Activated T-cell treated with anti-CD3 and anti-CD28 coated beads, Interleukin-2, amount 50 U/mL, for 48 hours (primary cell): ENCODE data around the gene ECE2.

Experiments used
- DNase-seq, 2 experiments: peaks; one replicate each; pipeline ENCODE4 v3.0.0-alpha.2; 2020

Gene ECE2

GRCh38 chr3:184275961-184276910 is at the start of gene ECE2:
Gene ECE2 (plus strand): TSS chr3:184276022. CDS start chr3:184276154, 132 bp downstream.
- DNase-seq = no peak

DNA sequence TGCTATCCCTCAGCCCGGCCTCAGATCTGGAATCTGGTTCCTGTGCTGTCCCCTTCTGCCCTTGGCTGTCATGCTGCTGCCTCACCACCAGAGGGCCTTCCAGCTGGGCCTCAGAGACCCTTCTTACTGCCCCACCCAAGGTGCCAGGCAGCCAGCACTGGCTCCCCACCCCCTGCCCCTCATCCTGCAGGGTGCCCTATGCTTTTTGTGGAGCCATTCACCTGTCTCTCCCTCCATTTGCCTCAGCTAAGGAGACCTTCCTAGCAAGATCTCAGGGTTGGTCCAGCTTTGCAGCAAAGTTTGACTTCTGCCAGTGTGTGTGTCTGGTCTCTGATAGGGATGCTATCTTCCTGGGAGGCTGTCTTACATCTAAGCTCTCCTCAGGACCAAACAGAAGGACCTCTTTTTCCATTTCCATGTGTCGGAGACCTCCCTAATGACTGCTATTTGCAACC is 48.3 kb upstream of the ECE2 start:
- DNase-seq = peak; percentile 68 to 75

DNA sequence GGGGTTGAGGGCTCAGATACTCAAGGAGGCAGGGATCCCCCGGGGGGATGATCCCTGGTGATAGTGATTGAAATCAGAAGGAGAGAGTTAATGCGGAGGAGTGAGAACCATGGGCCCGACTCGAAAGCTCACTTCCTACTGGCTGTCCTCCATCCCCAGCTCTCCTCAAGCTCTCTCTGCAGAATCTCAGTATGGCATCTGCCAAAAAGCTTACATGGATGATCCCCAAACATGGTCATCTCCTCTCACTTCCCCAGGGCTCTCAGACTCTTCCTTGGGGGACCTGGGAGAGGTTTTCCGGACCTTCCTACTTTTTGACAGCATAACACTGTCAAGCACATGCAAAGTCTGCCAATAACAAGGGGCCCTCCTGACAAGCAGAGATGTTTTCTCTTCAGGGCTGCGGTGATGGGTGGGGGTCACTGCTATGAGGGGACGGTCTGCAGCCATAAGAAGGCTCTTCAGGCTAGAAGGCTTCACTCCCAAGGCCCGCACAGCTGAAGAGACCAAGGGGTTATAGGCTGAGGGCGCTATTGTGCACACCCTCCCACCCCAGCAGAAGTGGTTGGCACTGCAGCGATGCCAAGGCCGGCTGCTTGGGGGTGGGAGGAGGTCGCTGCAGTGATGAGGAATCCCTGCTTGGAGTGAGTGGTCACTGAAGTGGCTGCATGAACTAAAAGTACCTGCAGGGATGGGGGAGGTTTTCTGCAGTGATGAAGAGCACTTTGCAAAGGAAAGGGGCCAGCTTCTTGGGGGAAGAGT is 47.3 kb upstream of the ECE2 start:
- no peak for DNase-seq

DNA sequence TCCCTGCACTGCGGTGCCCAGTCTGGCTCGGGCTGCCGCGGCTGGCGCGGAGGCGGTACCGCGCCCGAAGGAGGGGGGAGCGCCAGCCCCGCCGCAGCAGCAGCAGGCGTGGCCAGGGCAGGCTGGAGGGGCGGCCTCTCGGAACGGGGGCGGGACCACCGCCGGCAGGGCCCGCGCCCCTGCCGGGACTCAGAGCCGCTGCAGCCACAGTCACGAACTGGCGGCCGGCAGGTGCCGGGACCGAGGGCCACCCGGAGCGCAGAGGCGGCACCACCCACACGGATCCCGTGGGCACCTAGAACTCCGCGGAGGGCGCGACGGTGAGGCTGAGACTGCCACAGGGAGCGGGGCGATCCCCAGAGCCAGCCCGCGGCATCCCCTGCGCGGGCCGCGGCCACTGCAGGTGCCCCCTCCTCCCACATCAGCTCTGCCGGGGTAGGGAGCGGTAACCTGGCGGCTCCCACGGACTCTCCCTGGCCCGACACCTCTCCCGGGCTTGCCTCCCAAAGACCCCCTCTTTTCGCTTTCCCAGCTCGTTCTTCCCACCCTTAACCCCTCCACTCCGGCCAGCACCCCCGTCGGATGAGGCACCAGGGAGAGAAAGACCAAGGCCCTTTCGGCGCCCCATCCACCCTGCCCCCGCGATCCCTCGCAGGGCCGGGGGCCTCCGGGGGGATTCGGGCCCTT is 46.3 kb upstream of the ECE2 start, which contains the start of gene VWA5B2:
VWA5B2 (plus strand) TSS at position 192 of the 687 bp plus-strand sequence. CDS start 944 bp downstream, outside the sequence.
- DNase-seq = peak; percentile 72 to 83

DNA sequence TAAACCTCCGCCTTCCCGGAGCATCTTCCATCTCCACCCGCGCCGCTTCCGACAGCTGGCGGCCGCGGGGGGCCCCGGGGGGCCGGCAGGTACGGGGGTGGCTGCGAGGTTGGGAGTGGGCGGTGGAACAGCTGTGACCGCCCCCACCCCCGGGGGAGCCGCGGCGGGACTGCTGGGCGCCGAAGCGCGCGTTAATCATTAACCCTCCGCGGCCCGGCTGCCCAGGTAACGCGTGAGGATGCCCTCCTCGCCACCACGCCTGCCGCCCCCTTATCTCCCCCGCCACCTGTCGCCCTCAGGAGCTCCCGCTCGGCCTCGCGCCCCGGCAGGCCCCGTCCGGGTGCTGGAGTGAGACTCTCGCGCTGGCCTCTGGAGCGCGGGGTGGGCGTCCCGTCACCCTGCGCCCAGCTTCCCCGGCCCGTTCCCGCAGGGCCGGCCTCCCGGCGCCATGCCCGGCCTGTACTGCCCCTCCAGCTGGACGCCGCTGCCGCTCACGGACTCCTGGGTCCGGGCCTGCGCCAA is 45.7 kb upstream of the ECE2 start:
- DNase-seq = peak in 1 of 2 experiments; percentile 28

- DNase-seq = no peak
These were observed 45.0 kb upstream of the ECE2 start for GRCh38 chr3:184230603-184231528.

GRCh38 chr3:184231671-184232070 is 44.2 kb upstream of the ECE2 start:
- DNase-seq = no peak

GRCh38 chr3:184233127-184233843 is 42.5 kb upstream of the ECE2 start:
- DNase-seq = no peak

DNA sequence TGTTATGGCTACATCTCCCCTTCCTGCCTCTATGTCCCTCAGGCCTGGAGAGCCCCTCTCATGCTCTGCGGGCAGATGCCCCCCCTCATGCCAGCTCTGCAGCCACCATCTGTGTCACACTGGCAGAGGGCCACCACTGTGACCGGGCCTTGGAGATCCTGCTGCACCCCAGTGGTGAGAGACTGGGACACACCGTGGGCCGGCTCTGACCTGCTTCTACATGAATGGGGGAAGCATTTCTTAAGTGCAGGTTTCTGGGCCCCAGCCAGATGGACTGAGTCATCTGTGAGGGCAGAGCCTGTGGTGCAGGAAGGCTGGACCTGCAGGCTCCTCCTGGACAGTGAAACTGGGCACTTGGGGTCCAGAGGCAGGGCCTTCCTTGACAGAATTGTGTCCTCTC is 41.6 kb upstream of the ECE2 start:
- DNase-seq = no peak

DNA sequence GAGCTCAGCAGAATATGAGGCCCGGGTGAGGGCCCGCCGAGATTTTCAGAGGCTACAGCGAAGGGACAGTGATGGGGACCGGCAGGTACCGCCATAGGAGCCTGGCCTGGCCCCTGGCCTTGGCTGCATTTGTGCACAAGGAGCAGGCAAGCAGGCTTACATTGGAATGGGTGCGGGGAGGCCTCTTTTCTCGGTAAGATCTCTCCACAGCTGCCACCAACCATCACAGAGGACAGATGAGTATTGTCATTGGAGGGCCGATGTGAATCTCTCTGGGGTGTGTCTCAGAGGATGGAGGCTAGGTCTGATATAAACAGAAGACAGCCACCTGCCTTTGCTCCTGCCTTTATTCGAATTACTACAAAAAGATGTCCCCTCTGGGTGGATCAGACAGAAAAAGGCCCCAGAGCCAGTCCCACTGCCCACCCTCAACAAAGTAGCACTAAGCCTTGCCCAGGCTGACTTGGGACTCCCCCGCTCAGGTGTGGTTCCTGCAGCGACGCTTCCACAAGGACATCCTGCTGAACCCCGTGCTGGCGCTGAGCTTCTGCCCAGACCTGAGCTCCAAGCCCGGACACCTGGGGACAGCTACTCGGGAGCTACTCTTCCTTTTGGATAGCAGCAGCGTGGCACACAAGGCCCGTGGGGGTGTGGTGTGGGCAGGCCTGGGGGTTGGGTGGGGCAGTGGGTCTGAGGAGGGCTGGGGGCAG is 41.0 kb upstream of the ECE2 start:
- no peak for DNase-seq

DNA sequence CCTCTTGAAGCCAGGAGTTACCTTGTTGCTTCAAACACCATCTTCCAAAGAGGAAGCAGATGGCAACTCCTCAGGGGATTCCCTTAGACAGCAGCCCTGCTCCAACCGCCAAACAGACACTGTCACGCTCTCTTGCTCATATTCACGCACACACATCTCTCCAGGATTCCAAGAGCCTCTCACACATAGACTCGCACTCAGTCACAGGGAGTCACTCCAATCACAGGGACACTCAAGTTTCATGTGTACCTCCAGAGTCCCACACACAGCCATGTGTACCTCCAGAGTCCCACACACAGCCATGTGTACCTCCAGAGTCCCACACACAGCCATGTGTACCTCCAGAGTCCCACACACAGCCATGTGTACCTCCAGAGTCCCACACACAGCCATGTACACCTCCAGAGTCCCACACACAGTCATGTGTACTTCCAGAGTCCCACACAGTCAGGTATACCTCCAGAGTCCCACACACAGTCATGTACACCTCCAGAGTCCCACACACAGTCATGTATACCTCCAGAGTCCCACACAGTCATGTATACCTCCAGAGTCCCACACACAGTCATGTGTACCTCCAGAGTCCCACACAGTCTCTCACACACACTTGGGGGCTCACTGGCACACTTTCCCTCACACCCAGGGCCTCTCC is 40.3 kb upstream of the ECE2 start:
- DNase-seq = no peak

DNA sequence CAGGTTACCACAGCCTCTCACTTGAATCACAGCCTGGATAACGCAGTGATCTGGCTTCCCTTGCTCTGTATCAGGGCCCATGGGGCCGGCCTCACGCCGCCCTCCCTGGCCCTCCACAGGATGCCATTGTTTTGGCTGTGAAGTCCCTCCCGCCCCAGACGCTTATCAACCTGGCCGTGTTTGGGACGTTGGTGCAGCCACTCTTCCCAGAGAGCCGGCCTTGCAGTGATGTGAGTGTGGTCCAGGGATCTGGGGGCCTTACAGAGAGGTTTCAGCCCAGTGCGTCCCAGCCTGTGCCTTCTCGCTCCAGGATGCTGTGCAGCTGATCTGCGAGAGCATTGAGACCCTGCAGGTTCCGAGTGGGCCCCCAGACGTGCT is 39.8 kb upstream of the ECE2 start:
- DNase-seq = no peak

DNA sequence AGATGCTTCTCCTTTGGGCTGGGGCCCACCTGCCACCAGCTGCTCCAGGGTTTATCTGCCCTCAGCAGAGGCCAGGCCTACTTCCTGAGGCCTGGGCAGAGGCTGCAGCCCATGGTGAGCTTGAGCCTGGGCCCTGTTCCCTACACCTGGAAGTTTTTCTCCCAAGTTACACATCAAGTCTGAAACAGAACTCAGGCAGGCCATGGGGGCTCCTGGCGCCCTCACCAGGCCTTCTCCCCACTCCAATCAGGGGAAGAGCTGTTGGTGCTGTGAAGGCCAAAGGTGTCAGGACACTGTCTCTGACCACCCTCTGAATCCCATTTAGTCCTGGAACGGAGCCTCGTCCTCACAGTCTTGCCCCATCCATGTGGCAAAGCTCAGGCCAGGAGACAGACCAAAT is 39.2 kb upstream of the ECE2 start:
- DNase-seq = no peak

DNA sequence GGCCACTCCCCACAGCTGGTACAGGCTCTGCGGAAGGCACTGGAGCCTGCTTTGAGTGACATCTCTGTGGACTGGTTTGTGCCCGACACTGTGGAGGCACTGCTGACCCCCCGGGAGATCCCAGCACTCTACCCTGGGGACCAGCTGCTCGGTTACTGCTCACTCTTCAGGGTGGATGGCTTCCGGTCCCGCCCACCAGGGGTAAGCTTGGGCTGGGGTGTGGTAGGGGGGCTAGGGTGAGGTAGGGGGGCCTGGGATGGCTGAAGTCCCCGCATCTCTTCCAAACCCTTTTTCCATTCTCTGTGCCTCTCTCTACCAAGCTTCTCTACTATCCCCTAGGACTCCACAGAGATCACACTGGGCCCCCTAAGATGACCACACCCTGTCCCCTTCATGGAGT is 38.6 kb upstream of the ECE2 start:
- no peak for DNase-seq

DNA sequence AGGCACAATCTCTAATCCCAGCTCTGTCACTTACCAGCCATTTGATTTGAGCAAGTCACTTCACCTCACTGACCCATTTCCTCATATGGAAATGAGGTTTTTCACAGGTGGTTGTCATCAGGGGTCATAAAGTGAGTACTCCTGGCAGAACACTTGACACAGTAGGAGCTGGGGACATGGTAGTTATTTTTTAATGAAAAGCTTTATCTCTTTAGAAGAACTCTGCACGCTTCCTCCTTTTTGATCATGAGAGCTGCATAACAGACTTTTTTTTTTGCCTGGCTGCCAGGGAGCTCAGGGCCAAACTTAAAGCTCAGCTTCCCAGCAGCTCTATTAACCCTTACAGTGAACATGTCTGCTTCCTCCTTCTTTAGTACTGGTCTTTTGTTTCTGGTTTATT is 38.0 kb upstream of the ECE2 start:
- no peak for DNase-seq

GRCh38 chr3:184238246-184238818 is 37.5 kb upstream of the ECE2 start:
- DNase-seq = no peak

- no peak for DNase-seq
These were observed 36.6 kb upstream of the ECE2 start for GRCh38 chr3:184239221-184239620.

- no peak for DNase-seq
These were observed 36.1 kb upstream of the ECE2 start for GRCh38 chr3:184239708-184240107.

DNA sequence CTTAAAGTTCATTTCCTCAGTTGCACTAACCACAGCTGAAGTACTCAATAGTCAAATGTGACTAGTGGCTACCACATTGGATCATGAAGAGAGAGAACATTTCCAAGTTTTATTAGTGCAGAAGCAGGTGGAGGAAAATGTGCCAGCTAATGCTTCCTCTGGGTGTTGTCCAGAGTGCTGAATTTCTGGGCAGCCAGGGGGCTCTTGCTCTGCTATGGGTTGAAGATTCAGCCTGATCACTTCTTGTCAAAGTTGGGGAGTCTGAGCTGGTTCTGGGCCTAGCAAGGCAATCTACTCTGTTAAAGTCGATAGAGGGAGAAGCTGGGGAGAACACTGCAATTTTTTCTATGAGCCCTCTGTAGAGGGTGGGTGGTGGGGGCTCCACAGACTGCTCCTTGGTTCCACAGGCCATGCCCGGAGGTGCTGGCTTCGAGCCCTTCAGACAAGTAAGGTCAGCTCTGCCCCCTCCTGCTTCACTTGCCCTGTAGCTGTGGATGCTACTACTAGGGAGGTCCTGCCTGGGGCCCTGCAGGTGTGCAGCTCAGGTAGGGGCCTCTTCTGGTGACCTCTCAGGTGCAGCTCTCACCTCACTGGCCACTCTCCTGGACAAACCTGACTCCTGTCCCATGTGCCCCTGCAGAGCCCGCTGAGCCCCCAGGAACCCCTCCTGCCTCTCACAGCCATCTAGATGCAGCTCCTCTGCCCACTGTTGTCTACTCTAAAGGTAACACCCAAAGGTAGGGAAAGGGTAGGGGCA is 35.3 kb upstream of the ECE2 start:
- DNase-seq = no peak
